ENCODE data around the gene SLC35F3. TPM values are rescaled to one million over a fixed set of nuclear protein-coding genes. Genes with fewer than 3 reads are reported as not detected.

The SLC35F3 gene
- polyA plus RNA-seq, 1 donor from 2014 or later, result 13.9 TPM

DNA sequence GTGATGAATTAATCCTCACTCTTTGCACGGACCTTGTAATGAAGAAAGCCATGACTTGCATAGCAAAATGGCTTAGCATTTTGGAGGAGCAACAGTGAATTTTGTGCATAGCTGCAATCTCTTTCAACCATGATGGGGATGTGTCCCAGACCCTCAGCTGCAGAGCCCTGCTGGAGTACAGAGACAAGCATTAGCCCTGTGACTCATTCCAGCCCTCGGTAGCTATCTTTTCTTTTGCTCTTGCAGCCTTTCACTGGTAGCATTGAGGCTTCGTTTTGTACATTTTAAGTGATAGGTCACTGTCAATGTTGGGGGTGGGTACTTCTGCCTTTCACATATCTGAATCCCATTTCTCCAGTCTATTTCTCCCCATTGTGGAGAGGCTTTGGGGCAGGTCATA, 58.4 kb downstream of the SLC35F3 start:
- Histone ChIP-seq H3K36me3 (ENCODE audit: insufficient read depth, low read length) (no peaks in the 10 kb centered on the region), H3K27me3 (ENCODE audit: insufficient read depth, low read depth, low read length) (no peaks in the 10 kb centered on the region), H3K4me3 (ENCODE audit: low read length) (no peak overlapping the region), H3K27ac (ENCODE audit: low read length) (no peak overlapping the region), H4K20me1 (ENCODE audit: insufficient read depth) (no peaks in the 10 kb centered on the region), H2AFZ (ENCODE audit: low read depth, low read length) (no peak overlapping the region), H3K9ac (ENCODE audit: low read length) (no peak overlapping the region), H3K4me2 (ENCODE audit: low read length) (no peak overlapping the region), H3K9me2 (ENCODE audit: insufficient read depth, low read length) (no peaks in the 10 kb centered on the region), H3K79me2 (replicated peaks; ENCODE audit: insufficient read depth, low read length) (no peaks in the 10 kb centered on the region), H3K9me3 (ENCODE audit: low read length) (no peaks in the 10 kb centered on the region), H3F3A (ENCODE audit: insufficient read depth, low read length, poor library complexity, severe bottlenecking) (no peaks in the 10 kb centered on the region)
- no peak for TF ChIP-seq TAF1 (IDR thresholded peaks at IDR 0.05; ENCODE audit: low read depth)
- no peak for TF ChIP-seq EP300 (conservative IDR thresholded peaks at IDR 0.05; ENCODE audit: poor library complexity, severe bottlenecking)
- TF ChIP-seq, protein P1, sequence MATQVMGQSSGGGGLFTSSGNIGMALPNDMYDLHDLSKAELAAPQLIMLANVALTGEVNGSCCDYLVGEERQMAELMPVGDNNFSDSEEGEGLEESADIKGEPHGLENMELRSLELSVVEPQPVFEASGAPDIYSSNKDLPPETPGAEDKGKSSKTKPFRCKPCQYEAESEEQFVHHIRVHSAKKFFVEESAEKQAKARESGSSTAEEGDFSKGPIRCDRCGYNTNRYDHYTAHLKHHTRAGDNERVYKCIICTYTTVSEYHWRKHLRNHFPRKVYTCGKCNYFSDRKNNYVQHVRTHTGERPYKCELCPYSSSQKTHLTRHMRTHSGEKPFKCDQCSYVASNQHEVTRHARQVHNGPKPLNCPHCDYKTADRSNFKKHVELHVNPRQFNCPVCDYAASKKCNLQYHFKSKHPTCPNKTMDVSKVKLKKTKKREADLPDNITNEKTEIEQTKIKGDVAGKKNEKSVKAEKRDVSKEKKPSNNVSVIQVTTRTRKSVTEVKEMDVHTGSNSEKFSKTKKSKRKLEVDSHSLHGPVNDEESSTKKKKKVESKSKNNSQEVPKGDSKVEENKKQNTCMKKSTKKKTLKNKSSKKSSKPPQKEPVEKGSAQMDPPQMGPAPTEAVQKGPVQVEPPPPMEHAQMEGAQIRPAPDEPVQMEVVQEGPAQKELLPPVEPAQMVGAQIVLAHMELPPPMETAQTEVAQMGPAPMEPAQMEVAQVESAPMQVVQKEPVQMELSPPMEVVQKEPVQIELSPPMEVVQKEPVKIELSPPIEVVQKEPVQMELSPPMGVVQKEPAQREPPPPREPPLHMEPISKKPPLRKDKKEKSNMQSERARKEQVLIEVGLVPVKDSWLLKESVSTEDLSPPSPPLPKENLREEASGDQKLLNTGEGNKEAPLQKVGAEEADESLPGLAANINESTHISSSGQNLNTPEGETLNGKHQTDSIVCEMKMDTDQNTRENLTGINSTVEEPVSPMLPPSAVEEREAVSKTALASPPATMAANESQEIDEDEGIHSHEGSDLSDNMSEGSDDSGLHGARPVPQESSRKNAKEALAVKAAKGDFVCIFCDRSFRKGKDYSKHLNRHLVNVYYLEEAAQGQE (IDR thresholded peaks at IDR 0.05; ENCODE audit: borderline replicate concordance), result no peak
- TF ChIP-seq SMC3 (conservative IDR thresholded peaks at IDR 0.05; ENCODE audit: poor library complexity), result no peak
- TF ChIP-seq RAD21 (conservative IDR thresholded peaks at IDR 0.05), result no peak
- TF ChIP-seq, protein P2, sequence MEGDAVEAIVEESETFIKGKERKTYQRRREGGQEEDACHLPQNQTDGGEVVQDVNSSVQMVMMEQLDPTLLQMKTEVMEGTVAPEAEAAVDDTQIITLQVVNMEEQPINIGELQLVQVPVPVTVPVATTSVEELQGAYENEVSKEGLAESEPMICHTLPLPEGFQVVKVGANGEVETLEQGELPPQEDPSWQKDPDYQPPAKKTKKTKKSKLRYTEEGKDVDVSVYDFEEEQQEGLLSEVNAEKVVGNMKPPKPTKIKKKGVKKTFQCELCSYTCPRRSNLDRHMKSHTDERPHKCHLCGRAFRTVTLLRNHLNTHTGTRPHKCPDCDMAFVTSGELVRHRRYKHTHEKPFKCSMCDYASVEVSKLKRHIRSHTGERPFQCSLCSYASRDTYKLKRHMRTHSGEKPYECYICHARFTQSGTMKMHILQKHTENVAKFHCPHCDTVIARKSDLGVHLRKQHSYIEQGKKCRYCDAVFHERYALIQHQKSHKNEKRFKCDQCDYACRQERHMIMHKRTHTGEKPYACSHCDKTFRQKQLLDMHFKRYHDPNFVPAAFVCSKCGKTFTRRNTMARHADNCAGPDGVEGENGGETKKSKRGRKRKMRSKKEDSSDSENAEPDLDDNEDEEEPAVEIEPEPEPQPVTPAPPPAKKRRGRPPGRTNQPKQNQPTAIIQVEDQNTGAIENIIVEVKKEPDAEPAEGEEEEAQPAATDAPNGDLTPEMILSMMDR (IDR thresholded peaks at IDR 0.05; ENCODE audit: poor library complexity, severe bottlenecking), result no peak
- TF ChIP-seq MXI1 (conservative IDR thresholded peaks at IDR 0.05; ENCODE audit: poor library complexity, severe bottlenecking), result no peak
- TF ChIP-seq POLR2AphosphoS5 (IDR thresholded peaks at IDR 0.05), result no peak
- TF ChIP-seq EZH2 (IDR thresholded peaks at IDR 0.05; ENCODE audit: borderline replicate concordance, insufficient read depth, low read length, poor library complexity, severe bottlenecking), result no peak

DNA sequence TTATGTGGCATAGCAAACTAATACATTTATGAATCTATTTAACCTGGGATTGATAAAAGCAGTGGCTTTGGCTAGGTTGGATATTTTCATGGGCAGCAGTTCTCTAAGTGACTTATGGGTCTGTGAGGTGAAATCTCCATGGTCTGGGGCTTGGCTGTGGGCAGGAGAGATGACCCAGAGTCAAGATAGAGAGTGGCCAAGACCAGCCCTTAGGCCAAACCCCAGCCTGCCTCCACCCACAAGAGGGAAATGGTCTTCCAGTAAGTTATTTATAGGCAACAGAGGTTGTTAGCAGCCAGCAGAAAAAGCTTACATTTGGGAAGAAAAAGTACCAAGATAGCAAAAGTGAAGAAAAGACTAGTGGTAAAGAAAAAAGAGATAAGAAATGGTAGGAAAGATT, 61.4 kb downstream of the SLC35F3 start:
- Histone ChIP-seq H3K4me2 (ENCODE audit: low read length) (no peak overlapping the region), H3K27ac (ENCODE audit: low read length) (no peak overlapping the region), H3F3A (ENCODE audit: insufficient read depth, low read length, poor library complexity, severe bottlenecking) (no peaks in the 10 kb centered on the region), H3K9me2 (ENCODE audit: insufficient read depth, low read length) (no peaks in the 10 kb centered on the region), H3K9me3 (ENCODE audit: low read length) (no peaks in the 10 kb centered on the region), H3K36me3 (ENCODE audit: insufficient read depth, low read length) (no peaks in the 10 kb centered on the region), H3K4me3 (ENCODE audit: low read length) (no peak overlapping the region), H3K79me2 (replicated peaks; ENCODE audit: insufficient read depth, low read length) (no peaks in the 10 kb centered on the region), H3K27me3 (ENCODE audit: insufficient read depth, low read depth, low read length) (no peaks in the 10 kb centered on the region), H3K9ac (ENCODE audit: low read length) (no peak overlapping the region), H4K20me1 (ENCODE audit: insufficient read depth) (no peaks in the 10 kb centered on the region), H2AFZ (ENCODE audit: low read depth, low read length) (no peak overlapping the region)
- TF ChIP-seq EZH2 (IDR thresholded peaks at IDR 0.05; ENCODE audit: borderline replicate concordance, insufficient read depth, low read length, poor library complexity, severe bottlenecking) (no peak), POLR2AphosphoS5 (IDR thresholded peaks at IDR 0.05) (no peak), RAD21 (conservative IDR thresholded peaks at IDR 0.05) (no peak), TAF1 (IDR thresholded peaks at IDR 0.05; ENCODE audit: low read depth) (no peak), SMC3 (conservative IDR thresholded peaks at IDR 0.05; ENCODE audit: poor library complexity) (no peak), MXI1 (conservative IDR thresholded peaks at IDR 0.05; ENCODE audit: poor library complexity, severe bottlenecking) (no peak), EP300 (conservative IDR thresholded peaks at IDR 0.05; ENCODE audit: poor library complexity, severe bottlenecking) (no peak)
- TF ChIP-seq, protein P2 (IDR thresholded peaks at IDR 0.05; ENCODE audit: poor library complexity, severe bottlenecking), result no peak
- TF ChIP-seq, protein P1 (IDR thresholded peaks at IDR 0.05; ENCODE audit: borderline replicate concordance), result no peak
